ENCODE results near the gene RC3H1. TPM values are rescaled to one million over a fixed set of nuclear protein-coding genes. Genes with fewer than 3 reads are reported as not detected.
"Not testable (repeated sequence)": the region's sequence is repeated elsewhere in the genome, so short reads cannot be mapped to it uniquely, and the experiment has no call there.

RC3H1 gene
- polyA plus RNA-seq, 2 of the 4 experiments (the other 2 are of a cell fraction) = 4.0 to 12.7 TPM

DNA sequence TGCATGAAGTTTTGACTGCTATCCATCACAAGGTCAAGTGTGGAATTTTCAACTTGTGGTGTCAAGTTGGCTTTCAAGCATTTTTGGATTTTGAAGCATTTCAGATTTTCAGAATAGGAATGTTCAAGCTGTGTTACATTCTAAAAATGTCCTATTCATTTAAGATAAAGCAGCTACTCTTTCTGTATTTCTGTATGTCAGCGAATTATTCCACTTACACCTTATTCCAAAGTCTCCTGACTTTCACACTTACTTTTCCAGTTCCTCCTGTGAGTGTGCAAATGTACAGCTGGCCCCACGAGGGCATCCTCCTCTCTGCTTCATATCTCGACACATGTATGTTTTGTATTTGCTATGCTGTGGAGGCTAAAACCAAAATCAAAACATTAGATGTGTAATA is 51.9 kb downstream of the RC3H1 start:
- no peaks in the 10 kb centered on the region for H3K4me1 ChIP-seq
- TF ChIP-seq, protein P1, sequence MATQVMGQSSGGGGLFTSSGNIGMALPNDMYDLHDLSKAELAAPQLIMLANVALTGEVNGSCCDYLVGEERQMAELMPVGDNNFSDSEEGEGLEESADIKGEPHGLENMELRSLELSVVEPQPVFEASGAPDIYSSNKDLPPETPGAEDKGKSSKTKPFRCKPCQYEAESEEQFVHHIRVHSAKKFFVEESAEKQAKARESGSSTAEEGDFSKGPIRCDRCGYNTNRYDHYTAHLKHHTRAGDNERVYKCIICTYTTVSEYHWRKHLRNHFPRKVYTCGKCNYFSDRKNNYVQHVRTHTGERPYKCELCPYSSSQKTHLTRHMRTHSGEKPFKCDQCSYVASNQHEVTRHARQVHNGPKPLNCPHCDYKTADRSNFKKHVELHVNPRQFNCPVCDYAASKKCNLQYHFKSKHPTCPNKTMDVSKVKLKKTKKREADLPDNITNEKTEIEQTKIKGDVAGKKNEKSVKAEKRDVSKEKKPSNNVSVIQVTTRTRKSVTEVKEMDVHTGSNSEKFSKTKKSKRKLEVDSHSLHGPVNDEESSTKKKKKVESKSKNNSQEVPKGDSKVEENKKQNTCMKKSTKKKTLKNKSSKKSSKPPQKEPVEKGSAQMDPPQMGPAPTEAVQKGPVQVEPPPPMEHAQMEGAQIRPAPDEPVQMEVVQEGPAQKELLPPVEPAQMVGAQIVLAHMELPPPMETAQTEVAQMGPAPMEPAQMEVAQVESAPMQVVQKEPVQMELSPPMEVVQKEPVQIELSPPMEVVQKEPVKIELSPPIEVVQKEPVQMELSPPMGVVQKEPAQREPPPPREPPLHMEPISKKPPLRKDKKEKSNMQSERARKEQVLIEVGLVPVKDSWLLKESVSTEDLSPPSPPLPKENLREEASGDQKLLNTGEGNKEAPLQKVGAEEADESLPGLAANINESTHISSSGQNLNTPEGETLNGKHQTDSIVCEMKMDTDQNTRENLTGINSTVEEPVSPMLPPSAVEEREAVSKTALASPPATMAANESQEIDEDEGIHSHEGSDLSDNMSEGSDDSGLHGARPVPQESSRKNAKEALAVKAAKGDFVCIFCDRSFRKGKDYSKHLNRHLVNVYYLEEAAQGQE (IDR thresholded peaks at IDR 0.05) = no peak
- TF ChIP-seq ZSCAN20 (CRISPR knock-in tag; IDR thresholded peaks at IDR 0.05) (no peak), RCOR1 (IDR thresholded peaks at IDR 0.05; ENCODE audit: low read depth, low read length) (no peak), KDM1A (IDR thresholded peaks at IDR 0.05; ENCODE audit: low read depth) (no peak), RAD21 (conservative IDR thresholded peaks at IDR 0.05 in 1 of 2, IDR thresholded peaks at IDR 0.05 in 1 of 2) (no peak), HOXB5 (CRISPR knock-in tag; IDR thresholded peaks at IDR 0.05) (no peak)
- TF ChIP-seq, protein P2, sequence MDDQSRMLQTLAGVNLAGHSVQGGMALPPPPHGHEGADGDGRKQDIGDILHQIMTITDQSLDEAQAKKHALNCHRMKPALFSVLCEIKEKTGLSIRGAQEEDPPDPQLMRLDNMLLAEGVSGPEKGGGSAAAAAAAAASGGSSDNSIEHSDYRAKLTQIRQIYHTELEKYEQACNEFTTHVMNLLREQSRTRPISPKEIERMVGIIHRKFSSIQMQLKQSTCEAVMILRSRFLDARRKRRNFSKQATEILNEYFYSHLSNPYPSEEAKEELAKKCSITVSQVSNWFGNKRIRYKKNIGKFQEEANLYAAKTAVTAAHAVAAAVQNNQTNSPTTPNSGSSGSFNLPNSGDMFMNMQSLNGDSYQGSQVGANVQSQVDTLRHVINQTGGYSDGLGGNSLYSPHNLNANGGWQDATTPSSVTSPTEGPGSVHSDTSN (IDR thresholded peaks at IDR 0.05) = no peak
- ATAC-seq = no peak
- ChIA-PET POLR2A (no interaction called here), CTCF (interaction anchor here (0.6 to 1.2 kb wide), 2 partner anchors 16 to 30 kb away, joined by 3 to 6 read pairs; no protein-coding TSS in a partner anchor)
- no peak overlapping the region for H3K27ac ChIP-seq
- 88% methylated on average over 3 of the region's 3 CpGs for WGBS (ENCODE audit: missing lambda C conversion rate)
- DNase-seq (ENCODE audit: low read depth in 1 of 2, low spot score in 1 of 2) = no peak
- H3K4me2 ChIP-seq = no peak overlapping the region
- H3K4me3 ChIP-seq = no peak overlapping the region
- no peak for FAIRE-seq
- no peaks in the 10 kb centered on the region for H3K9me3 ChIP-seq

DNA sequence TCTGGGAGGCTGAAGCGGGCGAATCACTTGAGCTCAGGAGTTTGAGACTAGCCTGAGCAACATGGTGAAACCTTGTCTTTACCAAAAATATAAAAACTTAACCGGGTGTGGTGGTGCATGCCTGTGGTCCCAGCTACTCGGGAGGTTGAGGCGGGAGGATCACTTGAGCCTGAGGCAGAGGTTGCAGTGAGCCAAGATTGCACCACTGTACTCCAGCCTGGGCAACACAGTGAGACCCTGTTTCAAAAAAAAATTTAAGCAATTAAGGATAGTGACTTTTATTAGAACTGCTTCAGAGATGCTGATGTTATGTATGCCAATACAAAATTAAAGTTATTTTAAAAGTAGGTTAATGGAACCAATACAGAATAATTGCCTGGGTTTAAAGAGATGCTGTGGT is 56.3 kb downstream of the RC3H1 start:
- CTCF ChIA-PET; H3K9me3 ChIP-seq; DNase-seq (ENCODE audit: low read depth in 1 of 2, low spot score in 1 of 2); H3K4me3 ChIP-seq; POLR2A ChIA-PET; ATAC-seq; H3K4me2 ChIP-seq; H3K27ac ChIP-seq; FAIRE-seq; H3K4me1 ChIP-seq: not testable (repeated sequence)
- WGBS (ENCODE audit: missing lambda C conversion rate) = 96% methylated on average over 5 of the region's 5 CpGs

DNA sequence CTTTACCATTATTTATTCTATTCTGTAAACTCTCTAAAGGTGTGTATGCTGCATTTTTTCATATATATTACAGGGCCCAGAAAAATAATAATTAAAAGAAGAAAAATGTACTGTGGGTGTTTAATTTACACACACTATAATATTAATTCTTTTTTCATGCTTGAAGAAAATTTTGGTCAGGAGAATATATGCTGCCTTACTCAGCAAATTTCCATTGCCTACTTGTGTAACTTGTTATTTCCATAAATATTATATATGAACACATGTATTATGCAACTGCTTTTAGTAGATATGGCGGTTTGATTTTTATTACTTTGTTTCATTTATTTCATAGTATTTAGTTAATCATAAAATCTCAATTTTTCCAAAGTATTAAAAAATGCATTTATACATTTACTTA is 58.7 kb downstream of the RC3H1 start:
- no peak for FAIRE-seq
- POLR2A ChIA-PET = no interaction called here
- no peaks in the 10 kb centered on the region for H3K4me1 ChIP-seq
- H3K4me3 ChIP-seq = no peak overlapping the region
- CTCF ChIA-PET = no interaction called here
- no peak for DNase-seq (ENCODE audit: low read depth in 1 of 2, low spot score in 1 of 2)
- H3K27ac ChIP-seq = no peak overlapping the region
- no peak overlapping the region for H3K4me2 ChIP-seq
- TF ChIP-seq MAFK (IDR thresholded peaks at IDR 0.05; ENCODE audit: partially characterized antibody) (no peak), HDAC2 (IDR thresholded peaks at IDR 0.05) (no peak), RAD21 (conservative IDR thresholded peaks at IDR 0.05 in 1 of 2, IDR thresholded peaks at IDR 0.05 in 1 of 2) (no peak), CHD4 (IDR thresholded peaks at IDR 0.05; ENCODE audit: borderline replicate concordance) (no peak), HEYL (CRISPR knock-in tag; IDR thresholded peaks at IDR 0.05) (no peak), CBX8 (IDR thresholded peaks at IDR 0.05) (no peak)
- TF ChIP-seq, protein P3, sequence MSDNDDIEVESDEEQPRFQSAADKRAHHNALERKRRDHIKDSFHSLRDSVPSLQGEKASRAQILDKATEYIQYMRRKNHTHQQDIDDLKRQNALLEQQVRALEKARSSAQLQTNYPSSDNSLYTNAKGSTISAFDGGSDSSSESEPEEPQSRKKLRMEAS (IDR thresholded peaks at IDR 0.05) = no peak
- ATAC-seq = no peak
- no peaks in the 10 kb centered on the region for H3K9me3 ChIP-seq
- 89% methylated on average over 1 of the region's 1 CpG for WGBS (ENCODE audit: missing lambda C conversion rate)

DNA sequence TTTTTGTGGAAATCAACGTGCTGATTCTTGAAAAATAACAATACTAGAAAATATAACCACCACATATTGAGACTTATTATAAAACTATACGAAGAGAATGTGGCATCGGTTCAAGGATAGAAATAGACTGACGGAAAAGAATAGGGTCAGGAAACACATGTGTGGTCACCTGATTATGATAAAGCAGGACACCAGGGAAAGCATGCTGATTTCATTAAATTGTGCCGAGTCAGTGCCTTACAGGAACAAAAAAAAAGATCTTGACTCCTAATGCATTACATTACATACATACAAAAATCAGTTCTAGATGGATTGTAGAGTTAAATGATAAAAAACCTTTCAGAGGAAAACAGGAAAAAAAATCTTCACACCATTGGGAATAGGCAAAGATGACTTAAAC is 61.5 kb downstream of the RC3H1 start:
- no peak for TF ChIP-seq SMC3 (IDR thresholded peaks at IDR 0.05)
- peak; percentile 75 for TF ChIP-seq MAFK (IDR thresholded peaks at IDR 0.05; ENCODE audit: partially characterized antibody)
- ChIA-PET POLR2A (no interaction called here), CTCF (no interaction called here)
- H3K4me1 ChIP-seq = no peaks in the 10 kb centered on the region
- FAIRE-seq = no peak
- no peaks in the 10 kb centered on the region for H3K9me3 ChIP-seq
- ATAC-seq = no peak
- no peak overlapping the region for H3K4me2 ChIP-seq
- H3K27ac ChIP-seq = no peak overlapping the region
- no peak for DNase-seq (ENCODE audit: low read depth in 1 of 2, low spot score in 1 of 2)
- 92% methylated on average over 5 of the region's 5 CpGs for WGBS (ENCODE audit: missing lambda C conversion rate)
- H3K4me3 ChIP-seq = no peak overlapping the region
